HG03439 (cell line): Measurements from ENCODE around the gene NINL.

Experiments
- ATAC-seq: cut with Tn5 transposase; IDR thresholded peaks from one replicate; pipeline ENCODE4 v1.9.1; 2021; ENCODE audit warnings: mild to moderate bottlenecking, moderate library complexity; ENCODE audit not compliant: unreplicated experiment

Gene NINL

DNA sequence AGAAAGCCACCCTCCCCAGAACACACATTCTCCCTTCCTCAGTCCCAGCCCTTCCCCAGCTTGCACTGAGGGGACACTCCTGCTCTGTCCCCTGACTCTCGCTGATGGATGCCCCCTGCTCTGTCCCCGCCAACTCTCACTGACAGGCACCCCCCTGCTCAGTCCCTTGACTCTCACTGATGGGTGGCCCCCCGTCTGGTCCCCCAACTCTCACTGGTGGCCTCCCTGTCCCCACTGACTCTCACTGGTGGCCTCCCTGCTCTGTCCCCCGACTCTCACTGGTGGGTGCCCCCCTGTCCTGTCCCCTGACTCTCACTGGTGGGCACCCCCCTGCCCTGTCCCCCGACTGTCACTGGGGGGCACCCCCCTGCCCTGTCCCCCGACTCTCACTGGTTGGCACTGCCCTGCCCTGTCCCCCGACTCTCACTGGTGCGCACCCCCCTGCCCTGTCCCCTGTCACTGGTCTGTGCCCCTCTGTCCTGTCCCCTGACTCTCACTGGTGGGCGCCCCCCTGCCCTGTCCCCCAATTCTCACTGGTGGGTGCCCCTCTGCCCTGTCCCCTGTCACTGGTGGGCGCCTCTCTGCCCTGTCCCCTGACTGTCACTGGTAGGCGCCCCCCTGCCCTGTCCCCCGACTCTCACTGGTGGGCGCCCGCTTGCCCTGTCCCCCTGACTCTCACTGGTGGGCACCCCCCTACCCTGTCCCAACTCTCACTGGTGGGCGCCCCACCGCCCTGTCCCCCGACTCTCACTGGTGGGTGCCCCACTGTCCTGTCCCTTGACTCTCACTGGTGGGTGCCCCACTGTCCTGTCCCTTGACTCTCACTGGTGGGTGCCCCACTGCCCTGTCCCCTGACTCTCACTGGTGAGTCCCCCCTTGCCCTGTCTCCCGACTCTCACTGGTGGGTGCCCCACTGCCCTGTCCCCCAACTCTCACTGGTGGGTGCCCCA lies 116.9 kb downstream of the NINL start:
- ATAC-seq, result no peak

DNA sequence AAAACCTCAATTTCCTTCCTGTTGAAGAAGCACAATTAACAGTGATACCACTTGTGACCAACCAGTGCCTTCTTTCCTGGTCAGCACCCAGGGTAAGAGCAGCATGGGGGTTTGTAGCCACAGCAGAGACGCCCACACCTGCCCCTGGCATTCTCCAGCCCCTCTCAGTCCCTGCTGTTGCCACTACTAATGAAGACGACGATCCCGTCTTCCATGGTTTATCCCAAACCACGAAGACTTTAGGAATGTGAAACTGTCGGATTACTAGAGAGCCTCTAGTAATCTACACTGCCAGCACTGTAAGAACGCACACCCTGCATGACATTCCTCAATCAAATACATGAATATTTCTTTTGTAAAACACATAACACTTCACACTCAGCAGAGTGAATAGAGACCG lies 117.9 kb downstream of the NINL start:
- ATAC-seq, result no peak

DNA sequence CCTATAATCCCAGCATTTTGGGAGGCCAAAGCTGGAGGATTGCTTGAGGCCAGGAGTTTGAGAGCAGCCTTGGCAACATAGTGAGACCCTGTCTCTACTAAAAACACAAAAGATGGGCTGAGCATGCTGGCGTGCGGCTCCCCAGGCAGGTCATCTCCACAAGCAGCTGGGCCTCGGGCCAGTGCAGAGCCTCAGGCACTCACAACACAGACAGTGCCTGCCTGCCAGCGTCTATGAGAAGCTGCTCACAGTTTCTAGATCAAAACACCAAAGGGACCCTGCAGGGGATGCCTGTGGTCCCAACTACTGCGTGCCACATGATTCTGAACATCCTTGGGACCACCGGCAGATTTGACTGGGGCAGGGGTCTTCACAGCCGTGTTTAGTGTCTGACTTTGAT lies 118.5 kb downstream of the NINL start:
- no peak for ATAC-seq

DNA sequence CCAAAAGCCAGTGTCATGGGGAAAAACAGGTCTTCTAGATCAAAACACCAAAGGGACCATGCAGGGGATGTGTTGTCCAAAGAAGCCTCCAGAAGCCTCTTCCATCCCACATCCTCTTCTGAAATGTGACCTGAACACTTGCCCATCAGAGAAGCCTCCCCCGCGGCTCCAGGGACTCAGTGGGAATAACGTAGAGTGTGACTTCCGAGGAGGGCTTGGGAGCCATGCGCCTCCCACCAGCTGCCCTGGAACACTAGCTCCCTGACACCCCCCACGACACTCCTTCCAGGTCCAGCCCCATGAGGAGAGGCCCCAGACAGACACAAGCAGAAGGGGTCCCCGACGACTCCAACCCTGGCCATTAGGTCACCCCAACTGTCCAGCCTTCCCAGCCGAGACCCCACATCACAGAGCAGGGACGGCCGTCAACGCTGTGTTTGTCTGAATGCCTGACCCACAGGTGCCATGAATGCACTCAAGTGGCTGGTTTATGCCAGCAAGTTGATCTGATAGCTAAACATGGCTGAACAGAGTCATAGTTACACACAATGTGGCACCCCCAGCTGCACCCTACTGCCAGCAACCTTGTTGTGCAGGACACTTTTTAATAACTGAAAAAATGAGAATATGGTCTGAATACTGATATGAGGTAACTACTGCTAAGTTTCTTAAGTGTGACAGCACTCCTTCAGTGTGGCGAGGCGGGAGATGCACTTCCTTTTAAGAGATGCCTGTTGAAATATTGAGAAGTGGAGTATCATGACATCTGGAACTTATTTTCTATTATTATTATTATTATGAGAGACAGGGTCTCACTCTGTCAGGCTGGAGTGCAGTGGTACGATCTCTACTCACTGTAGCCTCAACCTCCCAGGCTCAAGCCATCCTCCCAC lies 119.8 kb downstream of the NINL start:
- ATAC-seq, result no peak

DNA sequence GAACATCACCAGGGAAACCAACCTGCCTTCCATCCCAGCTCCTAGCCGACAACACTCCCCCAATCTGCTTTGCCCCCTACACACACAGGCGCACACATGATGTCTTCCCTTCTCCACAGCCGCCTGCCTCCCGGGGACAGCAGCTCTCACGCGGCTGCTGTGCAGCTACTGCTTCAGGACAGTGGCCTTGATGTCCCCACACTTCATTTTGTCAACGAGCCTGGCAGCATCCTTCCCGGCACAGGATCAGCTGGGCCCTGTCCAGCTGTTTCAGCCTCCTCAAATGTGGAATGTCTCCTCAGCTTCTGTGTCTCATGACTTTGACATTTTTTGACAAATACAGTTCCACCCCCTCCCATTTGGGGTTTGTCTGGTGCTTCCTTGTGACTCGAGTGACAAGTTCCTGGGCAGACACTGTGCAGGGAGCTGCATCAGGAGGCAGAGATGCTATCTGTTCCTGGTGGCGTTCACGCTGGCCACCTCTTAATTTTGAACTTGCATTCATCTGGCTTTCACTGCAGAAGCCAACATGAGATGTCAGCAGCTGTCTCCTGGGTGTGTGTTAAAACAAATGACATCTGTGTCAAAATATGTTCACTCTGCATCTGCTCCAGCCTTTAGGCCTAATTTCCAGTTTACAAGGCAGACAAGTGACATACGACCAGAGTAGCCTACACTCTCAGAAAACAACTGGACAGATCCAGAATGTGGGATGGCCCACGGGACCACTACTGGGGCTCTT lies 120.7 kb downstream of the NINL start:
- no peak for ATAC-seq

DNA sequence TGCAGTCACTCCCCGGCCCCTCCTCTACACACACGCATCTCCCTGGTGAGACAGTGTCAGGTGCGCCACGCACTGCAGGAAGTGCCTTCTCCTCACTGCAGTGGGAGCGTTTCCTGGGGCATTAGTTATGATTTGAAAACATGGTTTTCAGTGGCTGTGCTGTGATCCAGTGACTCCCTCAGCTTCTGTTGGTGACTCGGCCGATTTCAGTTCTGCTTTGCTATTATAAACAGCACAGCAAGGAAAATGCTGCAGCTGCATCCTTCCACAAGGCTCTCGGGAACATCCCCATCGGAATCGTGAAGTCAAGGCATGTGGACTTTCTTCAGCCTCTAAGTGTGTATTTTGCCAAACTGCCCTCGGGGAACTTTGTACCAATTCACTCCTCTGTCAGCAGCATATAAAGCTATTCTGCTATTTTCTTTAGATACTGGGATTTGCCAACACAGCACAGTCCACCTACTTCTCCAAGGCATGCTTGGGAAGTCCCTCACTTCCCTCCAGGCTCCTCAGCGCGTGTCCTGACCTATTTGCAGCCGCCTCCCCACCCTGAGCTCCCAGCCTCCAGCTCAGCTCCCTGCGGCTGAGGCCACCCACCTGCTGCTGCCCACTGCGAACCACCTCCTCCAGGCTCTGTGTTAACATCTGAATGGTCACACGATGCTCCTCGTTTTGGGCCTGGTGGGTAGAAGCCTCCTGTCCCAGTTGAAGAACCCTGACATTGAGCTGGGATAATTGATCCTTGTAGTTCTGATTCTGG lies 123.4 kb downstream of the NINL start:
- ATAC-seq, result no peak

DNA sequence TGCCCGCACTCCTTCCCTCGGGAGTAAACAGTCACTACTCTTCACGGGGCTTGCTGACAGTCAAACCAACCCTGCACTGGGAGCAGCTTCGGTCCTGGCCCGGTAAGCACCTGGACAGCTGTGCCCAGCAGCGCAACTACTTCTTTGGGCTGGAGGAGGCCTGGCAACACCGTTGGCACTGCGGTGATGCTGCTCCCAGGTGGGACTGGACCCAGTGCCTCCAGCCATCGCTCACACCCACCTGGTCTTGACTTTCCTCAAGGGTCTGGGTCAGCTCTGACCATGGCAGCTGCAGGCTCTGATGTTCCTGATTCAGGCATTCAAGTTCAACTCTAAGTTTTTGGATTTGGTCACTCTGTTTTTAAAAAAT lies 124.1 kb downstream of the NINL start:
- no peak for ATAC-seq

DNA sequence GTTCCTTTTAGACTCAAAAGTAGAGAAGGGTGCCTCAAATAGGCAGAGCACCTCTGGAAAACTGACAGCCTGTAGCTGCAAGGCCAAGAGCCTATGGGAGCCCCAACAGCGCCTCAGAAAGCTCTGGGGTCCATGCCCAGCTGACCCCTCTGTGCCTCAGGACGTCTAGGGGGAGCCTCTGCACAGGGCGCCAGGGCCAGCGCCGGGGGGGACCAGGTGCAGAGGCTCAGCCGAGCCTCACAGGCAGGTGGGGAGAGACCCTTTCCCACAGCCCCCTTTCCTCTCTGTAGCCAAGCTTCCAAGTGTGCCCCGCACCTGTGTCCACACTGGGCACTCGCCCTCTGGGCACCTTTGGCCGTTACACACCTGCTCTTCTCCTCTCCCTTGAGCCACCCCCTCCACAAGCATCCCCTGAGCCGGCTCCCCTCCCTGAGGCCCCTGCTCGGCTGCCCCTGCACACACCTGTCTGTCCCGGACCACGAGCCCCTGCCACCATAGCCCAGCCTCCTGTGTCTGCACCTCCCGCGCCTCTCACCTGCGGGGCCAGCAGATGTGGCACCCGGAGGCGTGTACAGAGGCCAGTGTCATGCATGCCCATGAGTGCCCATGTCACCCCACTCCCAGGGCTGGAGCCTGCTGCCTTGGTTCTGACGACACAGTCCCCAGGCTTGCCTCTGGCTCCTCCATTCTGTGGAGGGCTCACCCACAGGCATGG lies 124.6 kb downstream of the NINL start:
- ATAC-seq, result no peak

DNA sequence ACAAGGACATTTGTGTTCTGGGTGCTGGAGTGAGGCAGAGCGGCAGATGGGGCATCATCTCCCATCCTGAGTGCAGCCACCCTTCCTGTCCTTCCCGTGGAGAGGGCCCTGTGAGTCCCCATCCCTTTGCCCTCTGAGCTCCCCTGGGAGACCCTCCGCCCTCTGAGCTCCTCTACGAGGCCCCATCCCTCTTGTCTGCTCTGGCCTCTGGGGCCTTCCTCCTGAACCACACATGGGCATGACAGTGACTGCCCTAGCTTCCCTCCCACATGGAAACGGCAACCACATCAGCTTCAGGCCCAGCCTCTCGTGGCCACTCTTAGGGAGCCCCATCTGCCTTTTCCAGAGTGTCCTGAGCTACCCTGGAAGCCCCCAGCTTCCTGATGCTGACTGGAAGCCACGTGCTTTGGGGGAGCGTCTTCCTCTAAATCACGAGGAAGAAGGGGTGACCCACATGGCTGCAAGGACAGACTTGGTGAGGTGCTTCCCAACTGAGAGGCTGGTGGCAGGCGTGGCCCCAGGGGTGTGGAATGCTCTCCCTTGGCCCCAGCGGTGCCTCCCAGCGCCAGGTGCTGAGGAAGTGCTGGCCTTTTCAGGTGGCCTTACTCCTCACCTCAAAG lies 125.3 kb downstream of the NINL start:
- no peak for ATAC-seq

DNA sequence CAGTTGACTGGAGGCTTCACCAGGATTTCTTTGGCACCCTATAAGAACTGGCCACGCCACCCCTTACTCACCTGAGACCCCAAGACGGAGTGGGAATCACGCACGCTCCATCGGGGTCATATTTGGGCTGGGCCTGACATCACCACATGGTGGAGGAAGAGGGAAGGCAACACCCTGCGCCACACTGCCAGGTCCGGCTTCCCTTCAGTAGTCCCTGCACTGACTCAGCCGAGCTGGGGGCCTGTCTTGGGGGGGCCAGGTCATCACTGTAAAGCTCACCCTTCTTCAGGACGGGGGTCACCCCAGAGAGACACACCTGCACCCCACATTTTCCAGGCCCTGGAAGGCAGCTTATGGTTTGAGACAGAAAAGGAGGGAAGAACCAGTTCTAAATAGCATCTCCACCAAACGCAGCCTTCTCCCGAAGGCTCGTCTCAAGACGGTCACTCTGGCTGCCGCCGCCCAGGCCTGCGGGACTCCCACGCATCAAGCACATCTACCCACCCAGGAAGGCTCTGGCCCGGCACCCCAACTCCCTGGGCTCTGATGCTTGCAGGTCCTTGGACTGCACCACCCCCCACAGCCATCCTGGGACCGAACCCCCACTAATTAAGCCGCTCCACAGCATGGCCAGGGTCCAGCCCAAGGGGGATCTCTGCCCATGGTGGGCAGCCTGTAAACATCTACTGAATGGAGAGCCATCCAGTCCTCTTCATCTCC lies 126.1 kb downstream of the NINL start:
- ATAC-seq, result no peak

DNA sequence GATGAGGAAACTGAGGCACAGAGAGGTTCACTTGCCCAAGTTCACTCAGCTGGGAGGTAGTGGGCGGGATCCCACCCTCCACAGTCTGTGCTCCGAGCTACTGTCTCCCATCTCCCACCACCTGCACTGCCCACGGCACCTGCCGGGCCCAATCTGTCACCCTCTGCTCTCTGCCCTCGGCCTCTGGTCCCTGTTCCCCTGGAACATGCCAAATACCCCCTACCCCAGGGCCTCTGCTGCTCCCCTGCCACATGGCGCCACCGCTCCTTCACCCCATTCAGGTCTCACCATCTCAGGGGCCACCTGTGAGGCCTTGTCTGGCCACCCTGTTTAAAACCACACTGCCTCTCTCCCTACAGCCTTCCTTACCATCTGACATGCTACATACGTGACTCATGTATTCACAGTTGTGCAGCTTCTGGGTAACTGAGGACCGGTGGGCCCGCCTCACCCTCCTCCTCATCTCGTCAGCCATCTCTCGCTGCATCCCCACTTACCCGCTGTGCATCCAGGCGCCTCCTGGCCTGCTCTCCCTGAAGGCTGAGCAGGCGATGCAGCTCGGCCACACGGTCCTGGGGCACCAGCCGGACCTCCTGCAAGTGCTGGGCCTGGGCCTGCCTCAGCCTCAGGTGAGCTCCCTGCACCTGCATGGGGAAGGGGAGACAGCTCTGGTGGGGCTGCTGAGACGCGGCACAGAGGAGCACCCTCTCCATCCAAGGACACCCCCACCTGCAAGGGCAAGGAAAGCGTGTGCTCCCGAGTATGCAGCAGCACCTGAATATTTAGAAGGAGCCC lies 127.2 kb downstream of the NINL start:
- ATAC-seq, result no peak

DNA sequence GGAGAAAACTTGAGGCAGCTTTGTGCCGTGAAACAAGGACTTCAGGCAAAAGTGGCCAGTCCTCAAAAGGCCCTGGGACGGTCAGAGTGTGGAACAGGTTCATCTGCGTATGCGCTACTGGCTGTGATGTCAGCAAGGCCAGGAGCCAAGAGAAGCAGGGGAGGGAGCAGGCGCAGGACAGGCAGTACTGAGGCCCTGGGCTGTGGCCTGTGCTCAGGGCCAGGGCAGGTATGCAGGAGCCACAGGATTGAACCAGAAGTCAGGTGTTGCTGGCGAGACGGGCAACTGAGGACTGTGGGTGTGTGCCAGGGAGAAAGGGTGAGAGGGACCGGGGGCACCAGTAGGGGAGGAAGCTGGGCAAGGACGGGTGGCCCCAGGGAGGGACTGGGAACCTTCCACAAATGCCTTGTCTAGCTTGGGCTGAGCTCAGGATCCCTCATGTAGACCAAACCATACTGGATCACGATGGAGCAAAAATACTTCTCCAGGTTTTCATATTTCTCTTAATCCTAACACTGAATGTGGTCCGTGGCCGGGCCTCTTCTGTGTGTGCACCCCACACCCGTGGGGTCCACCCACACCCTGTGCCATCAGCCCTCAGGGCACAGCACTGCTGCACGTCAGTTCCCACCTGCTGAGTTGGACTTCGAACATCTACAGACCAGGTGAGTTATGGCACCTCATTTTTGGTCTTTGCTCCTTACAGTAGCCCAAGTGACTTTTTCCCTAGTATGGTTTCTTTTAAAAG lies 131.0 kb downstream of the NINL start:
- ATAC-seq, result no peak

DNA sequence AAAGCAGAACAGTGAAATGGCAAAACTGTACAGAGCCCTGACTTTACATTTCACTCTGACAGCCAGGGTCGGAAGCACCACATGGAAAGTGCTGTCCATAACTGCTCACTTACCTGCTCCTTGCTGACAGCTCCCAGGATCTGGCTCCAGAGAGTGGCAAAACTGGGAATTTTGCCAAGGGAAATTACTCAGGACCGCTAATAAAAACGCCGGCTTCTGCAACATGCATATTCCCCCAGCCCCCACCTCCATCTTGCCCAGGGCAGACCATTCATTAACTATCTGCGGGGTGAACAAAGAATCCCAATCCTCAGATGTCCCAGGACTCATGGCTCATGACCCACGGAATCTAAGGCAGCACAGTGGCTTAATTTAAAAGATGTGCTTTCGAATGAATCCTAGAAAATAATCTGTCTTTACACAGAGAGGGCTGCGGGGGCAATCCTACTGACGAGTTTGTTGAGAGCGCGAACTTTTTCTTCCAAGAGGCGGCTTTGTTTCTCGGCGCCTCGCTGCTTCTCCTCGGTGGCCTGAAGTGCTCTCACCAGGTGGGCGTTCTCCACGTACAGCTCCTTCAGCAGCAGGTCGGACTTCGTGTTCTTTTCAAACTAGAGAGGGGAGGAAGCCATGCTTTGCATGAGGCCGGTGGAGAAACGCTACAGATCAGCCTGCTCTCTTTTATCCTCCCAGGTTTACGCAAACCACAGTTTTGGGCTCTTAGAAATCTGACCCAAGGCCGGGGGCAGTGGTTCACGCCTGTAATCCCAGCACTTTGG lies 132.1 kb downstream of the NINL start:
- no peak for ATAC-seq

DNA sequence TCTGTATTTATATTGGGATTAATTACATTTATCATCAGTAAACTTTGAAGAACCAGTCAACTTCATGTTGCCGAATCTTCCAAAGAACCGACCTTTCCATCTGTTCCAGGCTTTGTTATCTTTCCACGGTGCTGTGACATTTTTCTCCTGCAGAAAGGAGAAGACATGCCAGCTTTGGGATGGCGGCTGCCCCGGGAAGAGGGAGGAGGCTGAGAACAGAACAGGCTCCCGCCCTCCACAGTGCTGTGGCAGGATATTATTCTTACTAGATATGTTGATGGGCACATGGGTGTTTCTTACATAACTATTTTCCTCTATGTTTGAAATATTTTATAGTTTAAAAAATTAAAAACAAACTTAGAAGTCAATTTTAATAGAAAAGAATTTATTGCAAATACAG lies 133.0 kb downstream of the NINL start:
- ATAC-seq, result no peak

DNA sequence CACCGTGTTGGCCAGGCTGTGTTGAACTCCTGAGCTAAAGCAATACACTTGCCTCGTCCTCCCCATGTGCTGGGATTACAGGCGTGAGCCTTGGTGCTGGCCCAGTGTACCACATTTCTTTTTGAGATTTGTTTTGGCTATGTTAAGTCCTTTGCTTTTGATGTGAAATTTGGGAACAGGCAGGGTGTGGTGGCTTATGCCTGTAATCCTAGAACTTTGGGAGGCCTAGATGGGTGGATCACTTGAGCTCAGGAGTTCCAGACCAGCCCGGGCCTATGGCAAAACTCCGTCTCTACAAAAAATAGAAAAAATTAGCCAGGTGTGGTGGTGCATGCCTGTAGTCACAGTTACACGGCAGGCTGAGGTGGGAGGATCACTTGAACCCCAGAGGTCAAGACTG lies 137.7 kb downstream of the NINL start:
- ATAC-seq, result no peak

DNA sequence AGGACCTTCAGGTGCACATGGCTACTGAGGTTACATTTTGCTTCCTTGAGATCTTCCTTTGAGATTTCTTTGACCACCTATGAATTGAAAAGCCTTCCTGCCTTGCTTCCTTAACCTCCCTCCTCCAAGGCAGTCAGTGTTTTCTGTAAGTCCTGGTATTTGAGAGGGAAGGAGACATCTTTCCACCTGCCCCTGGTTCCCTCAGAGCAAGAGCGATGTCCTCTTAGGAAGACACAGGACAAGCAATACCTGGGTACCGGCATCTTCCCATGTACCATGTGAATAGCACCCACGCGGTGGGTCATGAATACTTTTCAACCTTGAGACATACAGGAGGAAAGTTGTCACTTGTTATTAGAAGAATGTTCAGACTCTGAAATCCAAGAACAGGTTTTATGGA lies 140.8 kb downstream of the NINL start:
- no peak for ATAC-seq

DNA sequence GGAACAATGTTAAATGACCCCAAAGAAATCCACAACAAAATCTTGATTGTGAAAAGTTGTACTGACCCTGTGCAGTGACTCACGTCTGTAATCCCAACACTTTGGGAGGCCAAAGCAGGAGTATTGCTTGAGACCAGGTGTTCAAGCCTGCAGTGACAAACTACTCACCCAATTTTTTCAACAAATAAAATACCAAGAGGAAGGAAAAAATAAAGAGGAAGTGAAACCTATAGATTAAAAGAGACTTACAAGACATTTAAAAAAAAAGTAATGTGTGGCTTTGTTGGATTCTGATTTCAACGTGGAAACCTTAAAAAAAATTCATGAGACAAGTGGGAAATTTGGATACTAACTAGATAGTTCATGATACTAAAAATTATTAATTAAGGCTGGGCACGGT lies 146.0 kb downstream of the NINL start:
- no peak for ATAC-seq
